Measurements from ENCODE around the gene TUB. TPM values are rescaled to one million over a fixed set of nuclear protein-coding genes. Genes with fewer than 3 reads are reported as not detected.

Gene TUB
- total RNA-seq, 2 experiments from 2014 or later, result 0.05 to 0.08 TPM

DNA sequence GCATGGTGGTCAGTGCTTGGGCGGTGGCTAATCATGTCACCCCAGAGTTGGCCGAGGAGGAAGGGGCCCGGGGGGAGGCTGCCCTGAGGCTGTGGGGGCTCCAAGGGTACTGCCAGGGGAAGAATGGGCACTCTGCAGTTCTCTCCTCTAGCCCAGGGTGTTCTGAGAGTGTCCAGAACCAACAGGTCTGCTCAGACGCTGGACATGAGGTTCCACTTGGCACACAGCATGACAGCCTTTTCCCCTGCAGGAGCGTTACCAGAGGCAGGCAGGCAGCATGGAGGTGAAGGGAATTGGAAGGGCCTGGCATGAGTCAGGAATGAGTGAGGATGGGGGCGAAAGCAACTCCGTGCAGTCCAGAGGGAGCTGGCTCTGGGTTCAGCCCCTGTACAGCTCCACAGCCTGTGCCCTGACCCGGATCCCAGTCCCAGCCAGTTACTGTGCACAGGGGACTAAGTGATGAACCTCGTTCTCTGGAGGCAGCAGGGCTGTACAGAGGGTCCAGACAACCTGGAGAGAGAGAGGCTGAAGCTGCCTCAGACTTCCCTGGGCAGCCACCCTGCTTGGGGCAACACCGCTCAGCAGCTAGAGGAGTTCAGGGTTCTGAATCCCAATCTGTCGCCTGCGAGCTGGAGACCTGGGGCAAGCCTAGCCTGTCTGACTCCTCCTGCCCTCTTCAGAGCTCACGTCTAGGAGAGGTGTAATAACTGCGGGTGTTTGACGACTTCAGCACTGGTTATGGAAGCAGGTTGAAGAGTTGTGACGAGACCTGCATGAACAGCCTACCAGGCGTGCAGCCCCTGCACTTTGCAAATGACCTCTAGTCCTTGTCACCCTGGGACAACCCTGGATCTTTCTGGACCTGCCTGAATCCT lies 14.7 kb upstream of the TUB start:
- Mint-ChIP-seq H3K9me3 (no peaks in the 10 kb centered on the region), H3K36me3 (ENCODE audit: low read depth) (no peaks in the 10 kb centered on the region), H3K4me3 (no peak overlapping the region), H3K4me1 (no peaks in the 10 kb centered on the region), H3K27ac (no peak overlapping the region), H3K27me3 (peaks cover 6% of the 10 kb centered on the region)
- CTCF ChIA-PET, result interaction anchor here (2.5 to 3.0 kb wide), 2 partner anchors 33 to 60 kb away, joined by 10 read pairs; no protein-coding TSS in a partner anchor
- POLR2A ChIA-PET, result no interaction called here
- DNase-seq, result no peak

DNA sequence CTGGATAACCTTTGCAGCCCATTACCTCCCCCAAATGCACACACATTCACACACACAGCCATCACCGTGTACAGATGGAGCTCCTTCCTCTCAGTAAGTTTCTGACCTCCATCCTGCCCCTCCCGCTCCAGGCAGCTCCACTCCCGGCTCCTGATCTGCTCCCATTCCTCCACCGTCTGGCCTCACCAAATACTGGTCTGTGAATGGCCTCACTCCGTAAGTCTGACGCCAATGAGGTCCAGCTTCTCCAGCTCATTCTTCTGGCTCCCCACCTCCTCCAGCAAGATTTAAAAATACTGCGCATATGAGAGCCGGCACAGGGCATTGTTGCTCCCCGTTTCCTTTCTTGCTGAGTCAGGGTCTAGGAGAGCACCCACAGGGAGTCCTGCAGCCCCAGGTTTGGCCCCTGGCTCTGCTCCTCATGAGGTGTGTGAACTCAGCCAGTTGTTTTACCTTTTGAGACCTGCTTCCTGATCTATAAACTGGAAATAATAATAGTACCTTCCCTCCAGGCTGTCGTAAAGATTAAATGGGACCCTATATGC lies 14.0 kb upstream of the TUB start:
- H3K36me3 Mint-ChIP-seq (ENCODE audit: low read depth), result no peaks in the 10 kb centered on the region
- H3K27me3 Mint-ChIP-seq, result peaks cover 11% of the 10 kb centered on the region
- no peak overlapping the region for H3K27ac Mint-ChIP-seq
- ChIA-PET CTCF (interaction anchor here (2.5 to 3.0 kb wide), 2 partner anchors 32 to 61 kb away, joined by 10 read pairs; no protein-coding TSS in a partner anchor), POLR2A (no interaction called here)
- H3K4me1 Mint-ChIP-seq, result no peaks in the 10 kb centered on the region
- no peaks in the 10 kb centered on the region for H3K9me3 Mint-ChIP-seq
- no peak for DNase-seq
- H3K4me3 Mint-ChIP-seq, result no peak overlapping the region

DNA sequence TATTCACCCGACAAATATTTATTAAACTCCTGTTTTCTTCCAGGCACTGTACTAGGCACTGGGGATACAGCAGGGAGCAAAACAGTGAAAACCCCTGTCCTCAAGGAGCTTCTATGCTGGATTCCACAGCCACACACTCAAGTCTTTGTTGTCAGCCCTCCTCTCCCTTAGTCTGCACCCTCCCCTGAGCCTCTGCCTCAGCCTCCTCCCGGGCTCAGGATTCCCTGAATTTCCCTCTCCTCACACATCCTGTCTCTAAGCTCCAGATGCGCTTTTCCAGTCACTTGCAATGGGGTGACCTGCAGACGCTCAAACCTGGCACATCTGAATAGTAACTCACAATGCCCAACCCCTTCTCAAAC lies 13.5 kb upstream of the TUB start:
- Mint-ChIP-seq H3K36me3 (ENCODE audit: low read depth) (no peaks in the 10 kb centered on the region), H3K4me1 (no peaks in the 10 kb centered on the region), H3K4me3 (no peak overlapping the region), H3K27ac (no peak overlapping the region), H3K27me3 (peaks cover 11% of the 10 kb centered on the region), H3K9me3 (no peaks in the 10 kb centered on the region)
- DNase-seq, result no peak
- ChIA-PET CTCF (interaction anchor here (2.5 to 3.0 kb wide), 2 partner anchors 31 to 61 kb away, joined by 10 read pairs; no protein-coding TSS in a partner anchor), POLR2A (no interaction called here)

DNA sequence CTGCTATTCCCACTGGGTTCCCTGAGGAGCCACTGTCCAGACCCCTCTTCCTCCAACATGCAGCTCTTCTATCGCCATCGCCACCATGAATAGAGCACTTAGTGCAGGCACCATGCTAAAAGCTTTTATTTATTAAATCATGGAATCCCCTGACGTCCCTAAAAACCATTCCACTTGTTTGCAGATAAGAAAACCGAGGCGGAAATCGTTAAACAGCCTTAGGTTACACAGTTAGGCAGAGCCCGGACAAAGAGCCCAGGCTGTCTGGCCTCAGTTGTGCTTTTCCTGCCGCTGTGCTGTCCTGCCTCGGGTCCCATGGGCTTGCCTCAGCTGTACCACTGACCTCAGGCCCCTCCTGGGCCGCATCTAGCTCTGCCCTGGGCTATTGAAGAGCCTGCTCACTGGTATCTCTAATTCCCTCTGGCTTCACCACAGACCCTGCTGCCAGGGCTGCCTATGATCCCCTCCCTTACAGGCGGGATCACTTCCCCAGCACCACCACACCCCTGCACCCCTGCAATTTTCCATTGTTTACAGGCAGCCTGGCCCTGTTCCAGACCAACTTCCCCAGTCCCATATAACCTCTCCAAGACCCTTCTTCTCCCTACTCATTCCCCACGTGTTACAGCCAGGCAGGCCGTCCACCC lies 13.0 kb upstream of the TUB start:
- H3K4me1 Mint-ChIP-seq, result no peaks in the 10 kb centered on the region
- no peak for DNase-seq
- no peaks in the 10 kb centered on the region for H3K36me3 Mint-ChIP-seq (ENCODE audit: low read depth)
- H3K27me3 Mint-ChIP-seq, result peaks cover 11% of the 10 kb centered on the region
- ChIA-PET CTCF (interaction anchor here (2.5 to 3.0 kb wide), 2 partner anchors 31 to 62 kb away, joined by 10 read pairs; no protein-coding TSS in a partner anchor), POLR2A (no interaction called here)
- no peaks in the 10 kb centered on the region for H3K9me3 Mint-ChIP-seq
- H3K27ac Mint-ChIP-seq, result no peak overlapping the region
- H3K4me3 Mint-ChIP-seq, result no peak overlapping the region

DNA sequence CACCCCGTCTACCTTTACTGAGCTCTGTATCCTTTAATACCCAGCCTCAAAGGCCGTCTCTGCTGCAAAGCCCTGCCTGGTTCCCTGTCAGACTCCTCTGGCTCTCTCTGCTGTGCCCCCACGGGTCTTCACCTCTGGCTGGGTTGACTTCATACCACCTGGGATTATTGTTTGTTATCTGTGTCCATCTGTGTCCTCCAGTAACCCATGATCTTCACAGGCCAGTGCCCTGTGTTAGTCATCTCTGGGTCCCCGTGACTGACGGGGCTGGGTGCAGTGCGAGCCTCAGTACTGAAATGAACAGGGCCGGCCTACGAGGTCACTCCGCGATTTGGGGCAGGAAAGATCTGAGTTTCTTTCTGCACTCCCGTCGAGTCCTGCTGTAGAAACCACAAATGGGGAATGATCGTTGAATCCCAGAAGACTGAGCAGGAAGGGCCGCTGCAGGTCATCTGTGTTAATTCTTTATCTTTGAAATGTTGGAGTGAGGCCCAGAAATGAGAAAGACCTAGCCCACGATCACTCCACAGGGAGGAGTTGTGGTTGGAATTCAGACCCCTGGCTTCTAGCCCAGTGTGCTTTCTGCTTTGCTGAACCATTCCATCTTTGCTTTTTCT lies 12.3 kb upstream of the TUB start:
- no peaks in the 10 kb centered on the region for H3K4me1 Mint-ChIP-seq
- peaks cover 11% of the 10 kb centered on the region for H3K27me3 Mint-ChIP-seq
- H3K4me3 Mint-ChIP-seq, result no peak overlapping the region
- no peaks in the 10 kb centered on the region for H3K36me3 Mint-ChIP-seq (ENCODE audit: low read depth)
- DNase-seq, result no peak
- ChIA-PET CTCF (interaction anchor here (3.0 kb wide), 1 partner anchor 30 kb away, joined by 10 read pairs; no protein-coding TSS in a partner anchor), POLR2A (no interaction called here)
- no peak overlapping the region for H3K27ac Mint-ChIP-seq
- H3K9me3 Mint-ChIP-seq, result no peaks in the 10 kb centered on the region

DNA sequence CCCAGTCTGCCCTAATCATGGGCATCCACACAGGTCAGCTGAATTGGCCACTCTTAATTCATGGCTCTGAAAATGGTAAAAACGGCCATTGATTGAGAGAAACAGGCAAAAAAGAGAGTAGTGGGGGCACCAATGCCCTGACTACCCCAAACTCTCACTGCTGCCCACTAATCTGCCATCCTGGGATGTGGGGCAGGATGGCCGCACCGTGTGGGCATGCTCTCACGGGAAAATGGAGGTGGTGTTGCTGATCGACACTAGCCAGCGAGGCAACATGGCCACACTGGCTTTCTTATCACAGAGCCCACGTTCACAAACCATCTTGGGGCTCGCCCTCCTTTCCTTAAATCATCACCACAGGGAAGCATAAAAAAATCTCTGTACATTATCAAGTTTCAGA lies 11.2 kb upstream of the TUB start:
- no peak overlapping the region for H3K4me3 Mint-ChIP-seq
- no peak overlapping the region for H3K27ac Mint-ChIP-seq
- H3K4me1 Mint-ChIP-seq, result no peaks in the 10 kb centered on the region
- POLR2A ChIA-PET, result no interaction called here
- H3K9me3 Mint-ChIP-seq, result no peaks in the 10 kb centered on the region
- H3K36me3 Mint-ChIP-seq (ENCODE audit: low read depth), result no peaks in the 10 kb centered on the region
- H3K27me3 Mint-ChIP-seq, result peaks cover 11% of the 10 kb centered on the region
- DNase-seq, result no peak
- CTCF ChIA-PET, result no interaction called here

DNA sequence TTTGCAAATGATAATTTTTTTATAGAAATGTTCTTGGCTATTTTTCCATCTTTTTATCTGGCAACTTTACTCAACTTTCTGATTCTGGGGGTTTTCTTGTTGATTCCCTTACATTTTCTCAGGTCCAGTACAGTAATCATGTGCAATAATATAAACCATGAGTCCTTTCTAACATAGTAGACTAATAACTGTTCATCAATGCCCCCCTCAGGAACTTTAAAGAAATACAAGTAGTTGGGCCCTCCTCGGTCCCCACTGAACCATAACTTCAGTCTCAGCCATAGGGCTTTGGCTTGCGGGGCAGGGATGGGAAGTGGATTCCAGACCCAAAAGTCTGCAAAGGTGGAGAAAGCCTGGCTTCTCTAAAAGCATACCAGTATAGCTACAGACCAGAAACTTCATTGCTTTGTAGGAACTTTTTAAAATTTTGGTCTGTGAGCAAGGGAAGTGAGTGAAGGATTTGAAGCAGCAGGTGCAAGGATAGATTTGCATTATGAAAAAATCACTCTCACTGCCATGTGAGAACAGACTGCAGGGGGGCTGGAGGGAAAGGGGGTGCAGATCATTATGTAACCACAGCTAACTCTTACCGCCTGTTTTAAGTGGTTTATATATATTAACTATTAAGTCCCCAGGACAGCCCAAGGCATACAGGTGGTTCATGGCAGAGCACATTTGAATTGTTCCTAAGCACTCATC lies 10.4 kb upstream of the TUB start:
- Mint-ChIP-seq H3K36me3 (ENCODE audit: low read depth) (no peaks in the 10 kb centered on the region), H3K4me1 (no peaks in the 10 kb centered on the region), H3K27ac (no peak overlapping the region), H3K27me3 (peaks cover 11% of the 10 kb centered on the region), H3K4me3 (no peak overlapping the region), H3K9me3 (no peaks in the 10 kb centered on the region)
- ChIA-PET POLR2A (no interaction called here), CTCF (interaction anchor here (1.2 kb wide), 1 partner anchor 36 kb away, joined by 3 read pairs; no protein-coding TSS in a partner anchor)
- DNase-seq, result no peak

DNA sequence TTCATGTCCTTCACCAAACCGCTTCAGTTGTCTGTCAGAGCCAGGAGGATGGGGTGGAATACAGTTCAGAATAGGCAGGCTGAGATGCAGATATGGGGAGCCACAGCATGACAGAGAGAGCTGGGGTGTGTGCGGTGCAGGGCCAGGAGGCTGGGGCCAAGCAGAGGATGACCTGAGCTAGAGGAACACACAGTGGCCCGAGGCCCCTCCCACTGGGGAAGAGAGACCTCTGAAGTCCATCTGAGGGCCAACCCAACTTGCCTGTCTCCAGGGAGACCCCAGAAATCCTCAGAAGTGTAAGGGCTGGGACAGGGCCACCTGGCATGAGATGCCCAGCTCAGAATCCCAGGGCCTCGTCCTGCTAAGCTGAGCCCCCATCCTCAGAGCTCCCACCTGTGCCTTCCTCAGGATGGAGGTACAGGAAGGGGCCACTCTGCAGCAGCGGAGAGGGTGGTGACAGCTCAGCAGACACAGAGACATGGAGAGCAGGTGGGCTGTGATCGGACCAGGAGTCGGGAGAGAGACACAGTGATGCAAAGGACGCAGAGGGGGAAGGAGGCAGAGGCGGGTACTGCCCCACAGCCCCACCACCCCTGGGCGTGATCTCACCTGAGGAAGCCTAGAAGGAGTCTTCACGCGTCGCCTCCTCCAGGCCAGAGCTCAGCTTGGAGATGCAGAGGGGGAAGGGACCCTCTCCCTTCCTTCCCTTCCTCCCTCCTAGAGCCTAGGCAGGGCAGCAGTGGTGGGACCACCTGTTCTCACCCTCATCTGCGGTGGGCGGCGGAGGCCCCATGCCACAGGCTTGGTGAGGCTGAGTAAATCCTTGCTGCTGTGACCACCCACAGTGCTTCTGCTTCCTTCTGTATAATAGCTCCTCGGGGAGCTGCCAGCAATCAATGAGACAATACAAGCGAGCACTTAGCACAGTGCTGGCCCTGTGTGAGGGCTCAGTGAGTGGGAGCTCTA lies 9.1 kb upstream of the TUB start:
- ChIA-PET CTCF (interaction anchor here (1.2 to 2.8 kb wide), 3 partner anchors 27 to 39 kb away, joined by 3 to 9 read pairs (median 6); no protein-coding TSS in a partner anchor), POLR2A (no interaction called here)
- H3K27me3 Mint-ChIP-seq, result peaks cover 13% of the 10 kb centered on the region
- H3K9me3 Mint-ChIP-seq, result no peaks in the 10 kb centered on the region
- no peak overlapping the region for H3K4me3 Mint-ChIP-seq
- DNase-seq, result no peak
- H3K36me3 Mint-ChIP-seq (ENCODE audit: low read depth), result no peaks in the 10 kb centered on the region
- H3K4me1 Mint-ChIP-seq, result no peaks in the 10 kb centered on the region
- no peak overlapping the region for H3K27ac Mint-ChIP-seq

DNA sequence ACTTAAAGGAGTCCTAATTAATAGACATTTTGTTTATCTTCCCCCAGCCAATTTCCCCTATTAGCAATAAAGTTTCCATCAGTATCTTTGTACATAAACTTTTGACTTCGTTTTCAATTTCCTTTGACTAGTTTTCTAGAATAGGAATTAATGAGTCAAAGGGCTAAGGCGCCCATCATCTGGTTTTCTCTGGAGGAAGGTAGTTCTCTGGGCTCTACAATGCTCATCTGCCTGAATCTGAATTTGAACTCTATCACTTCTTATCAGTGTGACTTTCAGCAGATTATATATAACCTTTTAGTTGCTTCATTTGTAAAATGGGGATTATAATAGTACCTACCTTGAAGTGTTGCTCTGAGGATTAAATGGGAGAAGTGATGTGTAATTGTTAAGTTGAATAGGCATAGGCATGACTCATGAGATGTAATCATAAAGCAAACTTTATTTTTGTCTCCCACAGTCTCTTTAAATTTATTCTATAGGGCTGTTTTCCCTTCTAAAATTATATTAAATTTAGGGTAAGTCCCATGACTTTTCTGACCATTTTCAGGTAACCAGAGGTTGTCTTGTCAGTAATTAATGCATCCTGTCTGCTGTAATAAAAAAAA lies 5.8 kb upstream of the TUB start:
- Mint-ChIP-seq H3K9me3 (no peaks in the 10 kb centered on the region), H3K36me3 (ENCODE audit: low read depth) (no peaks in the 10 kb centered on the region), H3K27ac (no peak overlapping the region), H3K27me3 (peaks cover 23% of the 10 kb centered on the region), H3K4me1 (no peaks in the 10 kb centered on the region), H3K4me3 (no peak overlapping the region)
- no peak for DNase-seq
- CTCF ChIA-PET, result no interaction called here
- POLR2A ChIA-PET, result no interaction called here

DNA sequence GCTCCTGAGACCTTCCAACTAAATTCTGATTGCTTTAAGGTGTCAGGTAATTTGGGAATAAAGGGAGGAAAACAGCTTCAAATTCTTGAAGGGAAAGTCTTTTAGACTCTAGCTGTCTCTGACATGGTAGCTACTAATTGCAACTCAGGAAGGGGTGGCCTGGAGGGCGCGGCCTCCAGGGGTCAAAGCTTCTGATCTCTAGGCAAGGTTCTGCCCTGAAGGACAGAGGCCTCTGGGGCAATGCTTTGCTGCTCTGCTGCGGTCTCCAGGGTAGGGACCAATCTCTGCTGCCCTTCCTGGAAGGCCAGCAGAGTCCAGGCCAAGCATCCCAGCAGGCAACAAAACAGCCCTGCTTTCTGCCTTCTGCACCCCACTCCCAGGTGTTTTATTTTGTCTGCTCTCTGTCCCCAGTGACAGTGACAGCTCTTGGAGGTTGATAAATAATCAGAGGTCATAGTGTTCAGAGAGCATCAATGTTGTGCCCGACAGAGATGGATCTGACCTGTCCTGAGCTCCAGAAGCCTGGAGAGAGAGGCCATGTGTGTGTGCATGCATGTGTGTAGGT lies 1.8 kb upstream of the TUB start:
- Mint-ChIP-seq H3K27me3 (peaks cover 39% of the 10 kb centered on the region), H3K9me3 (no peaks in the 10 kb centered on the region), H3K4me3 (no peak overlapping the region), H3K27ac (no peak overlapping the region), H3K4me1 (no peaks in the 10 kb centered on the region), H3K36me3 (ENCODE audit: low read depth) (no peaks in the 10 kb centered on the region)
- CTCF ChIA-PET, result interaction anchor here (0.6 to 1.3 kb wide), 2 partner anchors 14 to 104 kb away, joined by 3 read pairs; no protein-coding TSS in a partner anchor
- no peak for DNase-seq
- POLR2A ChIA-PET, result no interaction called here

DNA sequence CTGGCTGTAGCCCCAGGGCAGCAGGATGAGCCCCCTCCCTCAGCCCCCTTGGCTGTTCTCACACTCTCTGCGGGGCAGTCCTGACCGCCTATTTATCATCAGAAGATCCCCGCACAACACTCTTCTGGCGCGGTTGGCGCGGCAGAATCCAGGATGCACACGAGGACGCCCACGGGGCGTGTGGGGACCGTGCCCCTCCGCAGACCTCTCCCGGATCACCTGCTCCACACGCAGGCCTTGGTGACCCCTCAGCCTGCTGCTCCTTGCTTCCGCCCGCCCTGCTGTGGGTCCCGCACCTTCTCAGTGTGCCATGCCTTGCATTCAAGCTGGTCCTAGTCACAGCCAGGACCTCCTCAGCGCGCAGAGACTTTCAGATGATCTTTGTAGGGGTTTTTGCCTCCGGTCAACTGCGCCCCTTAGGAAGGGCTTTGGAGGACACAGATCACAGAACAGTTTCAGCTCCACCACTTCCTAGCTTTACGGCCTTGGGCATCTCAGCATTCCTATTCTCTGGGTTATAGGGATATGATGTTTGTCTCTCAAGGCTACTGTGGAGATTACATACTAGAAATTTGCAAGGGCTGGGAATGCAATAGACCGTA lies 841 bp upstream of the TUB start:
- peak overlapping the region; percentile 33 for H3K4me3 Mint-ChIP-seq
- no peaks in the 10 kb centered on the region for H3K36me3 Mint-ChIP-seq (ENCODE audit: low read depth)
- no peaks in the 10 kb centered on the region for H3K9me3 Mint-ChIP-seq
- ChIA-PET POLR2A (no interaction called here), CTCF (interaction anchor here (1.4 kb wide), 1 partner anchor 74 kb away, joined by 4 read pairs; no protein-coding TSS in a partner anchor)
- H3K4me1 Mint-ChIP-seq, result no peaks in the 10 kb centered on the region
- DNase-seq, result no peak
- no peak overlapping the region for H3K27ac Mint-ChIP-seq
- peaks cover 43% of the 10 kb centered on the region for H3K27me3 Mint-ChIP-seq
